GM12872 (cell line): Measurements from ENCODE around the gene PIK3R5.

Experiments used
- TF ChIP-seq, protein P1 (sequence below): IDR thresholded peaks from 3 replicates; pipeline ENCODE4 v1.5.1; 2011; ENCODE audit warnings: low read depth, mild to moderate bottlenecking, low read length, moderate library complexity; ENCODE audit not compliant: insufficient read depth

The PIK3R5 gene

DNA sequence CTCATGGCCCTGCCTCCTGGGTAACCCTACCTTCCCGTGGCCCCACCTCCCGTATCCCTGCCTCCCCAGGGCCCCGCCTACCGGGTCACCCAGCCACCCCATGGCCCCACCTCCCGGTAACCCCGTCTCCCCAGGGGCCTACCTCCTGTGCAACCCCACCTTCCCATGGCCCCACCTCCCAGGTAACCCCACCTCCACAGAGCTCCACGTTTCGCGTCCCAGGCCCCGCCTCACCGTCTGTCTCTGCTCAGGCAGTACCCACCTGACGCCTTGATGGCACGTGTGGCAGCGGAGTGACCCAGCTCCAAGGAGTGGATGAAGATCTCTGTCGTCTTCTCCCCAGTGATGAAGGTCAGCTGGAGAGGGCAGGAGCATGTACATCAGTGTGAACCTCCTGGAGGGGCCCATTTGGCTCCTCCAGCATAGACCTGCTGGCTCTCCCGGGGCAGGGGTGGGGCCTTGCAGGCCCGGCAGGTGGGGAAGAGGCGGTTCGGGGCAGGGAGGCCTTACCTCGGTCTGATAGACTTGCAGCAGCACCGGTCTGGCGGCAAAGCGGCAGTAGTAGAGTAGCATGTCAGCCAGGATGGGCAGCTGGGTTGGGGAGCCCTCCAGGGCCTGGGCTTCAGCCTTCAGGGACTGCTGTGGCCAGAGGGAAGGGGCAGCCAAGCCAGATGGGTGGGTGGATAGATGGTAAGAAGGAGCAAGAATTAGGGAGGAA is 79.4 kb downstream of the PIK3R5 start:
- TF ChIP-seq, protein P1, sequence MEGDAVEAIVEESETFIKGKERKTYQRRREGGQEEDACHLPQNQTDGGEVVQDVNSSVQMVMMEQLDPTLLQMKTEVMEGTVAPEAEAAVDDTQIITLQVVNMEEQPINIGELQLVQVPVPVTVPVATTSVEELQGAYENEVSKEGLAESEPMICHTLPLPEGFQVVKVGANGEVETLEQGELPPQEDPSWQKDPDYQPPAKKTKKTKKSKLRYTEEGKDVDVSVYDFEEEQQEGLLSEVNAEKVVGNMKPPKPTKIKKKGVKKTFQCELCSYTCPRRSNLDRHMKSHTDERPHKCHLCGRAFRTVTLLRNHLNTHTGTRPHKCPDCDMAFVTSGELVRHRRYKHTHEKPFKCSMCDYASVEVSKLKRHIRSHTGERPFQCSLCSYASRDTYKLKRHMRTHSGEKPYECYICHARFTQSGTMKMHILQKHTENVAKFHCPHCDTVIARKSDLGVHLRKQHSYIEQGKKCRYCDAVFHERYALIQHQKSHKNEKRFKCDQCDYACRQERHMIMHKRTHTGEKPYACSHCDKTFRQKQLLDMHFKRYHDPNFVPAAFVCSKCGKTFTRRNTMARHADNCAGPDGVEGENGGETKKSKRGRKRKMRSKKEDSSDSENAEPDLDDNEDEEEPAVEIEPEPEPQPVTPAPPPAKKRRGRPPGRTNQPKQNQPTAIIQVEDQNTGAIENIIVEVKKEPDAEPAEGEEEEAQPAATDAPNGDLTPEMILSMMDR = no peak

DNA sequence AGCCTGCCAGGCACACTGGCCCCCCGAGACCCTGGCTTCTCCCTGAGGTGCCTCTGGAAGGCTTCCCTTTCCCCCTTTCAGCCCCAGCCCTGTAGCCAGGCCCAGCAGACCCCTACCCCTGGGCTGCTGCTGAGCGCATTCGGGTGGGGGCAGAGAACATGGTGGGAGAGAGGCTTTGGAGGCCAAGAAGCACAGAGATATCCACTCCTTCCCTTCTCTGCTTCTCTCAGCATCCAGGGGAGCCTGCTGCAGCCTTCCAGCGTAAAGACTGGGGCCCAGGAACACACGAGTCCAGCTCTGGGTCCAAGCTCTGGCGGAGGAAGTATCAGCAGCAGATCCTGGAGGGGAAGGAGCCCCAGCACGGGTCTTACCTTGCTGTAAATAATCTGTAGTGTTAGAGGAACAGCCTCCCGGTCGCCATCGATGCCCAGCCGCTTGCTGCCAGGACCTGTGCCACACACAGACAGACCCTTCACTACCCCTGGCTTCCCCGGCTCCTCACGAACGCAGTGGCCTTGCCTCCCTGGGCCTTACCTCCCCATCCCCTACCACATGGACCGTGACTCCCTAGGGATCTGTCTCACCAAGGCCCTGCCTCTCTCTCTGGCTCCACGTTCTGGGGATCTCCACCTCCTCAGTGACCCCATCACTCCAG is 81.0 kb downstream of the PIK3R5 start:
- TF ChIP-seq, protein P1 = no peak

DNA sequence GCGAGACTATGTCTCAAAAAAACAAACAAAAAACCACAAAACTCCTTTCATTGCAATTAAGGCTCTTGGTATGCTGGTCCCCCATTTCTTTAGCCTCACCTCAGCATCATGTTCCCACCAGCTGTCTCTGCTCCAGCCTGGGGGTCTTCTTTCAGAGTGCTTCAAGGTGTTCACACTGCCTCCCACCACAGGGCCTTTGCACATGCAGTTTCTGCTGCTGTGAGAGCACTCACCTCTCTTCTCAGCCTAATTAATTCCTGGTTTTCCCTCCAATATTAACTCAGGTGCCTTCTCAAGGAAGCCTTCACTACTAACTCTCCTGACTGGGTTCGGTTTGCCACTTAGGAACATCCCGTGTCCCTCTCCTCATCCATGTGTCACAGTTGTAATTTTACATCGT is 82.2 kb downstream of the PIK3R5 start:
- TF ChIP-seq, protein P1 = no peak

DNA sequence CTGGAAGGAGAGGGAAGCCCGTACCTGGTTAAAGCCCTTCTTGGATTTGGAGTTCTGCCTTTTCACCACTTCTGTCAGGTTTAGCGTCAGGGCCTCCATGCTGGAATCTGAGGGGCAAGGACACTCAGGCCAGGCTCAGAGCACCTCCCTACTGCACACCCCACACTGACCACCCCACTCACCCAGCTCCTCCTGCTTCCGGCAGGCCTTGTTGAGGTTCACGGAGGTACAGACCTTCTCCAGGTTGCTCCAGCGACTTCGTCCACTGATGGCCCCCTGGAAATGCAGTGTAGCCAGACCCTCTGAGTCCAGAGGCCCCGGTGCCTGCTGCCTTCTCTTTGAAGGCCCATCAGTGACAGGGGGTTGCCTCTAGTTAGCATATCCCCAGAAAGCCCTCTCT is 83.9 kb downstream of the PIK3R5 start:
- TF ChIP-seq, protein P1 = no peak

DNA sequence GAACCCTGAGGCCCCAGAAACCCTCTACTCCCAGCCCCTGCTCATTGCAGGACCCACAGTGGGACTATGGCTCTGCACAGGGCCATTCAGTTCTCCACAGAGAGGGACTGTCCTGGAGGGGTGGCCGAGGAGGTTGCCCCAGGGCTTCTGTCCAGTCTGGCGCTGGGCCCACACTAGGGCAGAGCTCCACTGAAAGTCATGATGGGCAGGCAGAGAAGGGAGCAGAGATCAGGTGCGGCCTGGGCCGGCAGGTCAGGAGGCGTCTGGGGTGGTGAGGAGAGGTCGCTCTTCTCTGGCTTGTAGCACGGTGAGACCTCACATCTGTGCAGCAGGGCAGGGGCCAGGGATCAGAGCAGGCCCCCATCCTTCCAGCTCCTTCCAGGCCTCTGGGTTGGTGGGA is 85.0 kb downstream of the PIK3R5 start:
- TF ChIP-seq, protein P1 = no peak

DNA sequence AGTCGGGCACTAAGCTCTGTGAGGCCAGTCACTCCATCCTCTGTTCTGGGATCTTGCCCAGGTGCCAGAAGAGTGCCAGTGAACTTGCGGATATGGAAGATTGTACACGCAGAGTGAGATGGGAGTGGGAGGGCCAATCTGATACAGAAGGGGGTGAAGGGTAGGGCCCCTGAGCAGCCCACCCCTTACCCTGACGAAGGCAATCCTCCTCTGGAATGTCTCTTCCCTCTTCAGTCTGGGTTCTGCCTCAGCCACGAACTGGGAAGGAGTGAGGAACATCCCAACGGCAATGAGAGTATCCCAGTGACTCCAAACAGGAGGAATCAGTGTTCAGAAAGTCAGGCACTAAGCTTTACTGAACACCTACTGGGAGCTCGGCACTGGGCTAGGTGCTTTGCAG is 86.1 kb downstream of the PIK3R5 start:
- TF ChIP-seq, protein P1 = no peak

DNA sequence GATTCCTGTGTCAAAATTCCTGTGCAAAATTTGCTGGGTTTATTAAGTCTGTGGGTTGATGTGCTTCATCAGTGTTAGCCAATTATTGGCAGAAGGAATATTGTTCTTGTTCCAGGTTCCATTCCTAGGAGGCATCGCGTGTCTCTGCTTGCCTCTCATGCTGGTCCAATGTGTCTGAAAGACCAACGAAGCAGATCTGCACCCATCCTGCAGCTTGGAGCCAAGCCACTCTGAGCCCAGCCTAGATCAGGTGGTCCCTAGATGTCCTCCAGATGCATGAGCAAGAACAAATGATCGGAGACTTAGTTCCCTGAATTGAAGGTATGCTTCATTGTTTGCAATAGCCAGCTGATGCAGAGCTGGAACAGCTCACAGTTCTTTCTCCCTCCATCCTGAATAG is 87.5 kb downstream of the PIK3R5 start:
- TF ChIP-seq, protein P1 = no peak
